ENCODE results near the gene PBX1. TPM values are rescaled to one million over a fixed set of nuclear protein-coding genes. Genes with fewer than 3 reads are reported as not detected.

The PBX1 gene
- total and polyA plus RNA-seq, 2 experiments from 2014 or later = 40.0 to 104 TPM

- TF ChIP-seq ZNF331 (CRISPR knock-in tag; IDR thresholded peaks at IDR 0.05; ENCODE audit: low read depth) = no peak
- TF ChIP-seq STAT1 (IDR thresholded peaks at IDR 0.05; ENCODE audit: unreplicated experiment) = no peak
- TF ChIP-seq ZNF114 (CRISPR knock-in tag; IDR thresholded peaks at IDR 0.05) = no peak
- TF ChIP-seq NANOG (IDR thresholded peaks at IDR 0.05; ENCODE audit: borderline replicate concordance) = no peak
- no peak for TF ChIP-seq EZH2phosphoT487 (IDR thresholded peaks at IDR 0.05; ENCODE audit: unreplicated experiment)
- TF ChIP-seq JUNB (IDR thresholded peaks at IDR 0.05; ENCODE audit: unreplicated experiment) = no peak
- no peak for TF ChIP-seq CREB1 (CRISPR knock-in tag; IDR thresholded peaks at IDR 0.05; ENCODE audit: low read depth)
Measured at GRCh38 chr1:164759979-164760469, 201.0 kb downstream of the PBX1 start (continued).

GRCh38 chr1:164760569-164760968 lies 201.6 kb downstream of the PBX1 start:
- Mint-ChIP-seq H3K4me1 (peaks cover 43% of the 10 kb centered on the region), H3K27ac (no peak overlapping the region)
- no peak for ATAC-seq

More at GRCh38 chr1:164760569-164760968, 201.6 kb downstream of the PBX1 start:
- TF ChIP-seq ZNF462 (CRISPR knock-in tag; IDR thresholded peaks at IDR 0.05) (no peak), ZNF331 (CRISPR knock-in tag; IDR thresholded peaks at IDR 0.05; ENCODE audit: low read depth) (no peak), CREB1 (CRISPR knock-in tag; IDR thresholded peaks at IDR 0.05; ENCODE audit: low read depth) (no peak), EZH2phosphoT487 (IDR thresholded peaks at IDR 0.05; ENCODE audit: unreplicated experiment) (no peak), CTCF (conservative IDR thresholded peaks at IDR 0.05; ENCODE audit: low read depth in 2 of 2) (no peak), ZNF114 (CRISPR knock-in tag; IDR thresholded peaks at IDR 0.05) (no peak), JUNB (IDR thresholded peaks at IDR 0.05; ENCODE audit: unreplicated experiment) (no peak), POLR2AphosphoS5 (IDR thresholded peaks at IDR 0.05; ENCODE audit: low read depth) (no peak), ETS1 (IDR thresholded peaks at IDR 0.05) (no peak)
- Histone ChIP-seq H3K4me3 (no peak overlapping the region), H3K79me2 (replicated peaks; ENCODE audit: insufficient read depth) (peaks cover 82% of the 10 kb centered on the region), H3F3A (replicated peaks; ENCODE audit: low read depth) (no peaks in the 10 kb centered on the region), H3K9me2 (ENCODE audit: insufficient read depth) (no peaks in the 10 kb centered on the region), H3K4me1 (ENCODE audit: insufficient read depth) (peaks cover 33% of the 10 kb centered on the region), H3K36me3 (ENCODE audit: insufficient read depth) (no peaks in the 10 kb centered on the region), H3K27me3 (ENCODE audit: insufficient read depth) (no peaks in the 10 kb centered on the region), H4K20me1 (replicated peaks; ENCODE audit: insufficient read depth) (peaks cover 7% of the 10 kb centered on the region; the same call in 1 of the 2 replicates), H2AFZ (no peak overlapping the region), H3K4me2 (no peak overlapping the region), H3K27ac (ENCODE audit: low read depth) (no peak overlapping the region)
- Mint-ChIP-seq H3K36me3 (ENCODE audit: low read depth) (peaks cover 5% of the 10 kb centered on the region; the same call in 2 of the 3 replicates), H3K4me3 (no peak overlapping the region), H3K9me3 (no peaks in the 10 kb centered on the region), H3K27me3 (ENCODE audit: insufficient read depth, low read depth, poor library complexity) (no peaks in the 10 kb centered on the region)
- DNase-seq (ENCODE audit: low spot score) = no peak

Measured in GM23338 (cell line).